ENCODE measurements around the gene SPATA31A3. TPM values are rescaled to one million over a fixed set of nuclear protein-coding genes. Genes with fewer than 3 reads are reported as not detected.
"Not testable (repeated sequence)": the region's sequence is repeated elsewhere in the genome, so short reads cannot be mapped to it uniquely, and the experiment has no call there.

SPATA31A3 gene
- total RNA-seq: not detected
- not detected for polyA plus RNA-seq
- long read RNA-seq, donor 1: 0 reads
- long read RNA-seq, donor 2: 0 reads
- long read RNA-seq, donor 3: 0 reads
- long read RNA-seq, donor 4: 0 reads
- long read RNA-seq, donor 5: 0 reads

DNA sequence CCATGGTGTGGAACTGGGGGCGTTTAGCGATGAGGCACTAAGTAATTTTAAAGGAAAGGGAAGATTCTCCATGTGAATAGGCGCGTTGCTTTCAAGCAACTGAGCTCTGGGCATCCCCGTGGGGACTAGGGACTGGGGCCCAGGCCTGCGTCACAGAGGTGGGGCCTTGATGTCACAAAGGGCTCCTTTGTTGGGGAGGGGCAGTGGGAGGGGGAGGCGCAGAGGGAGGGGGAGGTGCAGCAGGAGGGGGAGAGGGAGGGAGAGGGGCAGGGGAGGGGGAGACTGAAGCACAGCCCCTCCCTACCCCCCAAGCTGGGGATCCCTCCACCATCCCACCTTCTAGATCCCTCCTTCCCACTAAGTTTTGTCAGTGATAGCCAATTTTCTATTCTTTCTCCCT lies at the start of gene SPATA31A3:
SPATA31A3 (minus strand) TSS at position 101 of the 400 bp plus-strand sequence; CDS start at position 72, 29 bp downstream.
- not testable (repeated sequence) for H3K4me1 ChIP-seq (ENCODE audit: control insufficient read depth in 5 of 5, insufficient read depth in 5 of 5, low read length in 5 of 5); H3K9me3 ChIP-seq (ENCODE audit: control insufficient read depth in 4 of 4, insufficient read depth in 3 of 4, low read length in 3 of 4); H3K36me3 ChIP-seq (ENCODE audit: control insufficient read depth in 4 of 4, insufficient read depth in 4 of 4, low read length in 4 of 4); H3K4me3 ChIP-seq; H3K27ac ChIP-seq (ENCODE audit: low read depth in 1 of 2, low read length in 1 of 2); H3K9ac ChIP-seq (ENCODE audit: insufficient read depth in 1 of 2, low read length in 2 of 2); ATAC-seq (ENCODE audit: insufficient read depth, low FRiP score); DNase-seq; H3K27me3 ChIP-seq (ENCODE audit: control insufficient read depth in 3 of 3, insufficient read depth in 3 of 3, low read length in 2 of 3)
- no CpG with 5 or more reads among the region's 7 CpGs for WGBS, 2 donors

- not testable (repeated sequence) for H3K9ac ChIP-seq (ENCODE audit: insufficient read depth in 1 of 2, low read length in 2 of 2); H3K9me3 ChIP-seq (ENCODE audit: control insufficient read depth in 4 of 4, insufficient read depth in 3 of 4, low read length in 3 of 4); H3K36me3 ChIP-seq (ENCODE audit: control insufficient read depth in 4 of 4, insufficient read depth in 4 of 4, low read length in 4 of 4); DNase-seq; ATAC-seq (ENCODE audit: insufficient read depth, low FRiP score); H3K27me3 ChIP-seq (ENCODE audit: control insufficient read depth in 3 of 3, insufficient read depth in 3 of 3, low read length in 2 of 3); H3K27ac ChIP-seq (ENCODE audit: low read depth in 1 of 2, low read length in 1 of 2); H3K4me1 ChIP-seq (ENCODE audit: control insufficient read depth in 5 of 5, insufficient read depth in 5 of 5, low read length in 5 of 5); H3K4me3 ChIP-seq
- WGBS, 2 donors: 94 to 97% methylated on average over 11 of the region's 11 CpGs
Measured at GRCh38 chr9:66952576-66952975, 39.8 kb downstream of the SPATA31A3 start.

DNA sequence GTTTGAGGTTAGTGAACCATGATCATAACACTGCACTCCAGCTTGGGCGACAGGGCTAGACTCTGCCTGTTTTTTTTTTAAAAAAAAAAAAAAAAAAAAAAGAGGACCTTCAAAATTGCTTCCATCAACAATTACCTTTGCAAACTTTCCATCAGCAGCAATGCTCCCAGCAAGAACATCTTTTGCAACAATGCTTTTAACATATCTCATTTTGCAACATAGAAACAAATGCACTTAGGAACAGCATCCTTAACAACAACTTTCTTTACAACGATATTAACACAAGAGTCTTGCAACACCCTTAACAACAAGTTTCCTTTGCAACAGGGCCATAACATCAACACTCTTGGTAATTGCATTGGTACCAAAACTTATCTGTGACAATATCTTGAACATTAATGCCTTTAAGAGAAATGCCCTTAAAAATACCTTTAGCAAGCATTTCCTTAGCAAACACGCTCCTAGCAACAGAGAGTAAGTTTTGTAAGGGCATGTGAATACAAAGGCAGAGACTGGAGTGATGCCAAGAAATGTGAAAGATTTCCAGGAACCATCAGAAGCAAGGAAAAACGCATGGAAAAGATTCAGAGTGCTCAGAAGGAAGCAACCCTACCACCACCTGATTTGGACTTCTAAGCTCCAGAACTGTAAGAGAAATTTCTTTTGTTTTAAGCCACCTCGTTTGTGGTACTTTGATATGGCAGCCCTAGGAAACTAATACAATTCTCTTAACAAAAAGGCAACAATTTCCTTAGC lies 49.8 kb downstream of the SPATA31A3 start:
- ATAC-seq (ENCODE audit: insufficient read depth, low FRiP score); H3K27me3 ChIP-seq (ENCODE audit: control insufficient read depth in 3 of 3, insufficient read depth in 3 of 3, low read length in 2 of 3); H3K9ac ChIP-seq (ENCODE audit: insufficient read depth in 1 of 2, low read length in 2 of 2); H3K36me3 ChIP-seq (ENCODE audit: control insufficient read depth in 4 of 4, insufficient read depth in 4 of 4, low read length in 4 of 4); H3K4me3 ChIP-seq; H3K9me3 ChIP-seq (ENCODE audit: control insufficient read depth in 4 of 4, insufficient read depth in 3 of 4, low read length in 3 of 4); H3K4me1 ChIP-seq (ENCODE audit: control insufficient read depth in 5 of 5, insufficient read depth in 5 of 5, low read length in 5 of 5); H3K27ac ChIP-seq (ENCODE audit: low read depth in 1 of 2, low read length in 1 of 2): not testable (repeated sequence)
- peak; percentile 12 to 60 (median 49) for DNase-seq
- 43 to 63% methylated on average over 4 to 5 of the region's 5 CpGs for WGBS, 2 donors

GRCh38 chr9:66939878-66940830 lies 52.2 kb downstream of the SPATA31A3 start:
- H3K4me1 ChIP-seq (ENCODE audit: control insufficient read depth in 5 of 5, insufficient read depth in 5 of 5, low read length in 5 of 5); ATAC-seq (ENCODE audit: insufficient read depth, low FRiP score); H3K4me3 ChIP-seq; H3K9me3 ChIP-seq (ENCODE audit: control insufficient read depth in 4 of 4, insufficient read depth in 3 of 4, low read length in 3 of 4); DNase-seq; H3K9ac ChIP-seq (ENCODE audit: insufficient read depth in 1 of 2, low read length in 2 of 2); H3K27me3 ChIP-seq (ENCODE audit: control insufficient read depth in 3 of 3, insufficient read depth in 3 of 3, low read length in 2 of 3); H3K27ac ChIP-seq (ENCODE audit: low read depth in 1 of 2, low read length in 1 of 2); H3K36me3 ChIP-seq (ENCODE audit: control insufficient read depth in 4 of 4, insufficient read depth in 4 of 4, low read length in 4 of 4): not testable (repeated sequence)
- WGBS, 2 donors: 26 to 70% methylated on average over 1 of the region's 2 CpGs

GRCh38 chr9:66938322-66938721 lies 54.0 kb downstream of the SPATA31A3 start:
- 61 to 74% methylated on average over 4 of the region's 5 CpGs for WGBS, 2 donors
- not testable (repeated sequence) for H3K36me3 ChIP-seq (ENCODE audit: control insufficient read depth in 4 of 4, insufficient read depth in 4 of 4, low read length in 4 of 4); H3K4me1 ChIP-seq (ENCODE audit: control insufficient read depth in 5 of 5, insufficient read depth in 5 of 5, low read length in 5 of 5); H3K27ac ChIP-seq (ENCODE audit: low read depth in 1 of 2, low read length in 1 of 2); H3K4me3 ChIP-seq; H3K9ac ChIP-seq (ENCODE audit: insufficient read depth in 1 of 2, low read length in 2 of 2); H3K9me3 ChIP-seq (ENCODE audit: control insufficient read depth in 4 of 4, insufficient read depth in 3 of 4, low read length in 3 of 4); DNase-seq; ATAC-seq (ENCODE audit: insufficient read depth, low FRiP score); H3K27me3 ChIP-seq (ENCODE audit: control insufficient read depth in 3 of 3, insufficient read depth in 3 of 3, low read length in 2 of 3)

DNA sequence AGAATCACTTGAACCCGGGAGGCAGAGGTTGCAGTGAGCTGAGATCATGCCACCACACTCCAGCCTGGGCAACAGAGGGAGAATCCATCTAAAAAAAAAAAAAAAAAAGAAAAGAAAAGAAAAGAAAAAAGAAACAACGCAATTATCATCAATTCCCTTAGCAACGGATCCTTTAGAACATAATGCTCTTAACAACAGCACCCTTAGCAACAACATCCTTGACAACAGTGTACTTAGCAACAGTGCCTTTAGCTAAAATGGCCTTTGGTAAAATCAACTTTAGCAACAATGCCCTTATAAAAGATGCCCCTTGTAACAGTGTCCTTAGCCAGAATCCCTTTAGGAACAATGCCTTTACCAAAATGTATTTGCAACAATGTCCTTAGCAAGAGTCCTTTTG lies 54.7 kb downstream of the SPATA31A3 start:
- ATAC-seq (ENCODE audit: insufficient read depth, low FRiP score); H3K4me1 ChIP-seq (ENCODE audit: control insufficient read depth in 5 of 5, insufficient read depth in 5 of 5, low read length in 5 of 5); H3K4me3 ChIP-seq; H3K36me3 ChIP-seq (ENCODE audit: control insufficient read depth in 4 of 4, insufficient read depth in 4 of 4, low read length in 4 of 4); H3K27ac ChIP-seq (ENCODE audit: low read depth in 1 of 2, low read length in 1 of 2); H3K9me3 ChIP-seq (ENCODE audit: control insufficient read depth in 4 of 4, insufficient read depth in 3 of 4, low read length in 3 of 4); DNase-seq; H3K27me3 ChIP-seq (ENCODE audit: control insufficient read depth in 3 of 3, insufficient read depth in 3 of 3, low read length in 2 of 3); H3K9ac ChIP-seq (ENCODE audit: insufficient read depth in 1 of 2, low read length in 2 of 2): not testable (repeated sequence)
- WGBS, 2 donors: 40 to 100% methylated on average over 1 to 2 of the region's 3 CpGs
